HG02884 (cell line): Measurements from ENCODE around the gene USP24.
A peak's percentile ranks its signal among the peaks of the same experiment; 100 is the strongest.
"Not testable (repeated sequence)": the region's sequence is repeated elsewhere in the genome, so short reads cannot be mapped to it uniquely, and the experiment has no call there.

Source experiments
- ATAC-seq: cut with Tn5 transposase; IDR thresholded peaks from one replicate; pipeline ENCODE4 v1.9.1; 2021; ENCODE audit warnings: mild to moderate bottlenecking, moderate library complexity; ENCODE audit not compliant: unreplicated experiment

USP24 gene

GRCh38 chr1:55043011-55043410 is 172.2 kb downstream of the USP24 start:
- no peak for ATAC-seq

- no peak for ATAC-seq
Observed at GRCh38 chr1:55041613-55042012, 173.6 kb downstream of the USP24 start.

- no peak for ATAC-seq
Observed at GRCh38 chr1:55040933-55041494, 174.2 kb downstream of the USP24 start.

GRCh38 chr1:55040083-55040932 is 174.9 kb downstream of the USP24 start:
- ATAC-seq = no peak

- no peak for ATAC-seq
Observed at GRCh38 chr1:55039342-55040082, 175.7 kb downstream of the USP24 start, which contains the start of gene PCSK9. Gene PCSK9, plus strand, starts transcription at chr1:55039548. Its CDS starts 290 bp downstream, at chr1:55039838.

- no peak for ATAC-seq
Observed at GRCh38 chr1:55038974-55039341, 176.2 kb downstream of the USP24 start.

- no peak for ATAC-seq
Observed at GRCh38 chr1:55038552-55038838, 176.7 kb downstream of the USP24 start.

- no peak for ATAC-seq
Observed at GRCh38 chr1:55037733-55038551, 177.2 kb downstream of the USP24 start.

GRCh38 chr1:55035904-55036303 is 179.3 kb downstream of the USP24 start:
- ATAC-seq = no peak

- no peak for ATAC-seq
Observed at GRCh38 chr1:55034476-55035133, 180.6 kb downstream of the USP24 start.

- no peak for ATAC-seq
Observed at GRCh38 chr1:55033265-55033614, 181.9 kb downstream of the USP24 start.

GRCh38 chr1:55031098-55031497 is 184.1 kb downstream of the USP24 start:
- ATAC-seq = not testable (repeated sequence)

- ATAC-seq = not testable (repeated sequence)
Observed at GRCh38 chr1:55026682-55027081, 188.5 kb downstream of the USP24 start.

GRCh38 chr1:55024163-55024562 is 191.0 kb downstream of the USP24 start:
- ATAC-seq = not testable (repeated sequence)

GRCh38 chr1:55021942-55022546 is 193.1 kb downstream of the USP24 start:
- peak; percentile 72 for ATAC-seq

- ATAC-seq = no peak
Observed at GRCh38 chr1:55018395-55018794, 196.8 kb downstream of the USP24 start.
